ENCODE results near the gene C1QTNF7.

- TF ChIP-seq CTCF (conservative IDR thresholded peaks at IDR 0.05), result no peak
- no peak for TF ChIP-seq ZFX (IDR thresholded peaks at IDR 0.05)
Observed at GRCh38 chr4:15417233-15417660, 10.6 kb upstream of the C1QTNF7 start.
